ENCODE measurements around the gene C6orf47. TPM values are rescaled to one million over a fixed set of nuclear protein-coding genes. Genes with fewer than 3 reads are reported as not detected.

The C6orf47 gene
- total and polyA plus RNA-seq, 4 donors, result 2.0 to 10.8 (median 7.4) TPM

DNA sequence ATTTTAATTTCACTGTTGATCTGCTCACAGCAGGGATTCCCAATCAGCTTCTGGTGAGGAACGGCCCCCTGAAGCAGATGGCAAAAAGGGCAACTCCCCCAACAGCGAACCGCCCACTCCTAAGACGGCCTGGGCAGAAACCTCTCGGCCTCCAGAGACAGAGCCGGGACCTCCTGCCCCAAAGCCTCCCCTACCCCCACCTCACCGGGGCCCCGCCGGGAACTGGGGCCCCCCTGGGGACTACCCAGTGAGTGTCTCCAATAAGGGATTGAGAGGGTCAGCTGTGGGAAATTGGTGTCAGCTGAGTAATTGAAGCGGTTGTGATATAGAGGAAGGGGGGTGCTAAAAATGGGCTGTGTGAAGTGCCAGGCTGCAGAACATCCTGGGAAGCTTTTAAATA lies 33.6 kb downstream of the C6orf47 start:
- Histone ChIP-seq H3K9me3 (ENCODE audit: control insufficient read depth in 4 of 4, low read length in 3 of 4) (no peaks in the 10 kb centered on the region), H3K4me1 (ENCODE audit: control insufficient read depth in 4 of 4, insufficient read depth in 4 of 4, low read length in 3 of 4) (peaks cover 2 to 4% (median 4%) of the 10 kb centered on the region in 4 donors), H3K27me3 (ENCODE audit: control insufficient read depth in 4 of 4, insufficient read depth in 4 of 4, low read length in 3 of 4) (no peaks in the 10 kb centered on the region), H3K36me3 (ENCODE audit: control insufficient read depth in 4 of 4, insufficient read depth in 3 of 4, low read depth in 1 of 4, low read length in 3 of 4) (peaks cover 36 to 79% (median 69%) of the 10 kb centered on the region in 4 donors), H3K9ac (ENCODE audit: low read depth in 1 of 2, low read length in 2 of 2) (no peak overlapping the region), H3K27ac (ENCODE audit: low read depth in 1 of 2, low read length in 2 of 2) (no peak overlapping the region), H3K4me3 (ENCODE audit: low read depth in 1 of 3, low read length in 3 of 3) (no peak overlapping the region)
- DNase-seq (ENCODE audit: low spot score), result no peak
- no peak for TF ChIP-seq HNF4G (IDR thresholded peaks at IDR 0.05)
- no peak for TF ChIP-seq TAF1 (conservative IDR thresholded peaks at IDR 0.05)
- TF ChIP-seq ZBTB33 (IDR thresholded peaks at IDR 0.05), result no peak
- TF ChIP-seq MAX (IDR thresholded peaks at IDR 0.05), result no peak
- TF ChIP-seq FOXA1 (IDR thresholded peaks at IDR 0.05), result no peak
- TF ChIP-seq RXRA (IDR thresholded peaks at IDR 0.05), result no peak
- TF ChIP-seq EGR1 (IDR thresholded peaks at IDR 0.05; ENCODE audit: low read depth in 2 of 2), result no peak
- TF ChIP-seq, protein P1, sequence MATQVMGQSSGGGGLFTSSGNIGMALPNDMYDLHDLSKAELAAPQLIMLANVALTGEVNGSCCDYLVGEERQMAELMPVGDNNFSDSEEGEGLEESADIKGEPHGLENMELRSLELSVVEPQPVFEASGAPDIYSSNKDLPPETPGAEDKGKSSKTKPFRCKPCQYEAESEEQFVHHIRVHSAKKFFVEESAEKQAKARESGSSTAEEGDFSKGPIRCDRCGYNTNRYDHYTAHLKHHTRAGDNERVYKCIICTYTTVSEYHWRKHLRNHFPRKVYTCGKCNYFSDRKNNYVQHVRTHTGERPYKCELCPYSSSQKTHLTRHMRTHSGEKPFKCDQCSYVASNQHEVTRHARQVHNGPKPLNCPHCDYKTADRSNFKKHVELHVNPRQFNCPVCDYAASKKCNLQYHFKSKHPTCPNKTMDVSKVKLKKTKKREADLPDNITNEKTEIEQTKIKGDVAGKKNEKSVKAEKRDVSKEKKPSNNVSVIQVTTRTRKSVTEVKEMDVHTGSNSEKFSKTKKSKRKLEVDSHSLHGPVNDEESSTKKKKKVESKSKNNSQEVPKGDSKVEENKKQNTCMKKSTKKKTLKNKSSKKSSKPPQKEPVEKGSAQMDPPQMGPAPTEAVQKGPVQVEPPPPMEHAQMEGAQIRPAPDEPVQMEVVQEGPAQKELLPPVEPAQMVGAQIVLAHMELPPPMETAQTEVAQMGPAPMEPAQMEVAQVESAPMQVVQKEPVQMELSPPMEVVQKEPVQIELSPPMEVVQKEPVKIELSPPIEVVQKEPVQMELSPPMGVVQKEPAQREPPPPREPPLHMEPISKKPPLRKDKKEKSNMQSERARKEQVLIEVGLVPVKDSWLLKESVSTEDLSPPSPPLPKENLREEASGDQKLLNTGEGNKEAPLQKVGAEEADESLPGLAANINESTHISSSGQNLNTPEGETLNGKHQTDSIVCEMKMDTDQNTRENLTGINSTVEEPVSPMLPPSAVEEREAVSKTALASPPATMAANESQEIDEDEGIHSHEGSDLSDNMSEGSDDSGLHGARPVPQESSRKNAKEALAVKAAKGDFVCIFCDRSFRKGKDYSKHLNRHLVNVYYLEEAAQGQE (IDR thresholded peaks at IDR 0.05), result no peak
- no peak for TF ChIP-seq RAD21 (IDR thresholded peaks at IDR 0.05)
- TF ChIP-seq YY1 (IDR thresholded peaks at IDR 0.05), result no peak
- 95% methylated on average over 10 of the region's 10 CpGs for WGBS

DNA sequence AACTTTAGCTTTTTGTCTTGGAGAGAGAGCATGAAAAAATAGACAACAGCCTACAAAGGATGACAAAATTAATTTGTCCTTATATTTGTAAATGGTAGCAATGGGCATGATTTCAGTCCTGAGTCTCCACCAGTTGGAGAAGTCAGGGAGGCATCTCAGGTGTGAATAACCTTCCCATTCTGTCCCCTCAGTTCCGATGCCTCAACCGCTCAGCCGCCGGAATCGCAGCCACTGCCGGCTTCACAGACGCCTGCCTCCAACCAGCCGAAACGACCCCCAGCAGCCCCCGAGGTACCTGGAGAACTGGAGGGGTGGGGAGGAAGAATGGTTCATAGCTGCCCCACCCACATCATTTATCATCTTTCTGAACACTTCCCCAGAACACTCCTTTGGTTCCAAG lies 36.5 kb downstream of the C6orf47 start:
- DNase-seq (ENCODE audit: low spot score), result no peak
- TF ChIP-seq RAD21 (IDR thresholded peaks at IDR 0.05) (no peak), YY1 (IDR thresholded peaks at IDR 0.05) (no peak), HNF4G (IDR thresholded peaks at IDR 0.05) (no peak), SP1 (IDR thresholded peaks at IDR 0.05) (no peak), ZBTB33 (IDR thresholded peaks at IDR 0.05) (no peak), RXRA (IDR thresholded peaks at IDR 0.05) (no peak), HNF4A (conservative IDR thresholded peaks at IDR 0.05) (no peak), NR2F2 (IDR thresholded peaks at IDR 0.05) (no peak), JUND (IDR thresholded peaks at IDR 0.05) (no peak), EGR1 (IDR thresholded peaks at IDR 0.05; ENCODE audit: low read depth in 2 of 2) (no peak), TAF1 (conservative IDR thresholded peaks at IDR 0.05) (no peak), GABPA (IDR thresholded peaks at IDR 0.05 in 1 of 2, conservative IDR thresholded peaks at IDR 0.05 in 1 of 2) (no peak)
- TF ChIP-seq, protein P2, sequence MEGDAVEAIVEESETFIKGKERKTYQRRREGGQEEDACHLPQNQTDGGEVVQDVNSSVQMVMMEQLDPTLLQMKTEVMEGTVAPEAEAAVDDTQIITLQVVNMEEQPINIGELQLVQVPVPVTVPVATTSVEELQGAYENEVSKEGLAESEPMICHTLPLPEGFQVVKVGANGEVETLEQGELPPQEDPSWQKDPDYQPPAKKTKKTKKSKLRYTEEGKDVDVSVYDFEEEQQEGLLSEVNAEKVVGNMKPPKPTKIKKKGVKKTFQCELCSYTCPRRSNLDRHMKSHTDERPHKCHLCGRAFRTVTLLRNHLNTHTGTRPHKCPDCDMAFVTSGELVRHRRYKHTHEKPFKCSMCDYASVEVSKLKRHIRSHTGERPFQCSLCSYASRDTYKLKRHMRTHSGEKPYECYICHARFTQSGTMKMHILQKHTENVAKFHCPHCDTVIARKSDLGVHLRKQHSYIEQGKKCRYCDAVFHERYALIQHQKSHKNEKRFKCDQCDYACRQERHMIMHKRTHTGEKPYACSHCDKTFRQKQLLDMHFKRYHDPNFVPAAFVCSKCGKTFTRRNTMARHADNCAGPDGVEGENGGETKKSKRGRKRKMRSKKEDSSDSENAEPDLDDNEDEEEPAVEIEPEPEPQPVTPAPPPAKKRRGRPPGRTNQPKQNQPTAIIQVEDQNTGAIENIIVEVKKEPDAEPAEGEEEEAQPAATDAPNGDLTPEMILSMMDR (IDR thresholded peaks at IDR 0.05; ENCODE audit: low read depth, low read length, missing input control), result no peak
- TF ChIP-seq, protein P1 (IDR thresholded peaks at IDR 0.05), result no peak
- WGBS, result 96% methylated on average over 10 of the region's 10 CpGs
- Histone ChIP-seq H3K9me3 (ENCODE audit: control insufficient read depth in 4 of 4, low read length in 3 of 4) (no peaks in the 10 kb centered on the region), H3K9ac (ENCODE audit: low read depth in 1 of 2, low read length in 2 of 2) (no peak overlapping the region), H3K36me3 (ENCODE audit: control insufficient read depth in 4 of 4, insufficient read depth in 3 of 4, low read depth in 1 of 4, low read length in 3 of 4) (peaks cover 21 to 56% (median 52%) of the 10 kb centered on the region in 4 donors), H3K27ac (ENCODE audit: low read depth in 1 of 2, low read length in 2 of 2) (no peak overlapping the region), H3K27me3 (ENCODE audit: control insufficient read depth in 4 of 4, insufficient read depth in 4 of 4, low read length in 3 of 4) (no peaks in the 10 kb centered on the region), H3K4me3 (ENCODE audit: low read depth in 1 of 3, low read length in 3 of 3) (no peak overlapping the region), H3K4me1 (ENCODE audit: control insufficient read depth in 4 of 4, insufficient read depth in 4 of 4, low read length in 3 of 4) (peaks cover 4 to 14% (median 7%) of the 10 kb centered on the region in 4 donors)

Measured in liver (tissue), 9 donors.